GM23338 (cell line): Measurements from ENCODE around the gene PCDHA12.

Experiments
- ETS1 ChIP-seq: IDR thresholded peaks from 2 replicates; pipeline ENCODE4 v1.6.1; 2016; ENCODE audit warnings: antibody characterized with exemption
- EZH2 ChIP-seq: fragments of 200-600 bp; sonication (generic); IDR thresholded peaks from one replicate; pipeline ENCODE4 v1.8.0; 2017; ENCODE audit warnings: antibody characterized with exemption, mild to moderate bottlenecking, low read depth; ENCODE audit not compliant: unreplicated experiment
- POLR2AphosphoS5 ChIP-seq: IDR thresholded peaks from 2 replicates; pipeline ENCODE4 v1.6.1; 2016; ENCODE audit warnings: antibody characterized with exemption, low read depth
- TF ChIP-seq, protein P1 (sequence below), 2 experiments: fragments of 200-600 bp in 1 of 2; sonication (generic) in 1 of 2; conservative IDR thresholded peaks; 2 replicates each; pipeline versions ENCODE4 v1.5.1 to v1.6.1; 2016 to 2017; ENCODE audit warnings: antibody characterized with exemption in 2 of 2, low read depth in 2 of 2, mild to moderate bottlenecking in 2 of 2, moderate library complexity in 1 of 2
- TF ChIP-seq, protein P2 (sequence below): IDR thresholded peaks from one replicate; pipeline ENCODE4 v1.6.1; 2018; ENCODE audit warnings: antibody characterized with exemption; ENCODE audit not compliant: unreplicated experiment

- TF ChIP-seq, protein P1, sequence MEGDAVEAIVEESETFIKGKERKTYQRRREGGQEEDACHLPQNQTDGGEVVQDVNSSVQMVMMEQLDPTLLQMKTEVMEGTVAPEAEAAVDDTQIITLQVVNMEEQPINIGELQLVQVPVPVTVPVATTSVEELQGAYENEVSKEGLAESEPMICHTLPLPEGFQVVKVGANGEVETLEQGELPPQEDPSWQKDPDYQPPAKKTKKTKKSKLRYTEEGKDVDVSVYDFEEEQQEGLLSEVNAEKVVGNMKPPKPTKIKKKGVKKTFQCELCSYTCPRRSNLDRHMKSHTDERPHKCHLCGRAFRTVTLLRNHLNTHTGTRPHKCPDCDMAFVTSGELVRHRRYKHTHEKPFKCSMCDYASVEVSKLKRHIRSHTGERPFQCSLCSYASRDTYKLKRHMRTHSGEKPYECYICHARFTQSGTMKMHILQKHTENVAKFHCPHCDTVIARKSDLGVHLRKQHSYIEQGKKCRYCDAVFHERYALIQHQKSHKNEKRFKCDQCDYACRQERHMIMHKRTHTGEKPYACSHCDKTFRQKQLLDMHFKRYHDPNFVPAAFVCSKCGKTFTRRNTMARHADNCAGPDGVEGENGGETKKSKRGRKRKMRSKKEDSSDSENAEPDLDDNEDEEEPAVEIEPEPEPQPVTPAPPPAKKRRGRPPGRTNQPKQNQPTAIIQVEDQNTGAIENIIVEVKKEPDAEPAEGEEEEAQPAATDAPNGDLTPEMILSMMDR (conservative IDR thresholded peaks at IDR 0.05; ENCODE audit: low read depth in 2 of 2): no peak
- TF ChIP-seq EZH2 (no peak), ETS1 (no peak), POLR2AphosphoS5 (no peak)
- TF ChIP-seq, protein P2, sequence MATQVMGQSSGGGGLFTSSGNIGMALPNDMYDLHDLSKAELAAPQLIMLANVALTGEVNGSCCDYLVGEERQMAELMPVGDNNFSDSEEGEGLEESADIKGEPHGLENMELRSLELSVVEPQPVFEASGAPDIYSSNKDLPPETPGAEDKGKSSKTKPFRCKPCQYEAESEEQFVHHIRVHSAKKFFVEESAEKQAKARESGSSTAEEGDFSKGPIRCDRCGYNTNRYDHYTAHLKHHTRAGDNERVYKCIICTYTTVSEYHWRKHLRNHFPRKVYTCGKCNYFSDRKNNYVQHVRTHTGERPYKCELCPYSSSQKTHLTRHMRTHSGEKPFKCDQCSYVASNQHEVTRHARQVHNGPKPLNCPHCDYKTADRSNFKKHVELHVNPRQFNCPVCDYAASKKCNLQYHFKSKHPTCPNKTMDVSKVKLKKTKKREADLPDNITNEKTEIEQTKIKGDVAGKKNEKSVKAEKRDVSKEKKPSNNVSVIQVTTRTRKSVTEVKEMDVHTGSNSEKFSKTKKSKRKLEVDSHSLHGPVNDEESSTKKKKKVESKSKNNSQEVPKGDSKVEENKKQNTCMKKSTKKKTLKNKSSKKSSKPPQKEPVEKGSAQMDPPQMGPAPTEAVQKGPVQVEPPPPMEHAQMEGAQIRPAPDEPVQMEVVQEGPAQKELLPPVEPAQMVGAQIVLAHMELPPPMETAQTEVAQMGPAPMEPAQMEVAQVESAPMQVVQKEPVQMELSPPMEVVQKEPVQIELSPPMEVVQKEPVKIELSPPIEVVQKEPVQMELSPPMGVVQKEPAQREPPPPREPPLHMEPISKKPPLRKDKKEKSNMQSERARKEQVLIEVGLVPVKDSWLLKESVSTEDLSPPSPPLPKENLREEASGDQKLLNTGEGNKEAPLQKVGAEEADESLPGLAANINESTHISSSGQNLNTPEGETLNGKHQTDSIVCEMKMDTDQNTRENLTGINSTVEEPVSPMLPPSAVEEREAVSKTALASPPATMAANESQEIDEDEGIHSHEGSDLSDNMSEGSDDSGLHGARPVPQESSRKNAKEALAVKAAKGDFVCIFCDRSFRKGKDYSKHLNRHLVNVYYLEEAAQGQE: no peak
Observed at GRCh38 chr5:140916325-140916724, 41.2 kb downstream of the PCDHA12 start.
